ENCODE measurements around the gene STIM1.

DNA sequence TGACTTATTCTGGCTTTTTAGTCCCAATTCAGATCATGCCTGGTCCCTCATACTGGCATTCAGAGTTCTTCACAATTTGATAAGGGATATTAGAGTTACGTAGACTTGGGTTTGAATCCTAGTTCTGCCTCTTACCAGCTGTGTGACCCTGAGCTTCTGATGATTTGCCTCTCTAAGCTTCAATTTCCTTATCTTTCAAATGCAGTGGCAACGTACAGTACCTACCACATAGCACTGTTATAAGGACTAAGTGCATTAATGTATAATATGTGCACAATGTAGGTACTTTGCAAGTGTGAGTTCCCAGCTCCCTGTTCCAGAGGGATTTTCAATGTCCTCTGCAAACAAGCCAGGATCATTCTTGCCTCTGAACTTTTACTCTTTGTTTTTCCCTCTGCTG is 22.0 kb upstream of the STIM1 start:
- TF ChIP-seq POLR2A (IDR thresholded peaks at IDR 0.05; ENCODE audit: low read depth, low read length) = no peak
- TF ChIP-seq POLR2AphosphoS5 (IDR thresholded peaks at IDR 0.05; ENCODE audit: low read depth, low read length) = no peak
- no peak for TF ChIP-seq TAF1 (IDR thresholded peaks at IDR 0.05; ENCODE audit: borderline replicate concordance, low read depth, low read length)

All from GM12892 (cell line).